WTC11 (cell line): ENCODE results near the gene HTATIP2.

Experiments
- ATF1 ChIP-seq: sonication (generic); formaldehyde crosslinking; IDR thresholded peaks from 2 replicates; pipeline ENCODE4 v1.8.1; 2023; ENCODE audit warnings: mild to moderate bottlenecking, moderate library complexity, missing genetic modification reagents
- CREM ChIP-seq: sonication (generic); formaldehyde crosslinking; IDR thresholded peaks from 2 replicates; pipeline ENCODE4 v1.8.1; 2022; ENCODE audit warnings: mild to moderate bottlenecking, missing genetic modification reagents, moderate library complexity
- EMX1 ChIP-seq: fragments of 250-450 bp; sonication (Bioruptor Pico); IDR thresholded peaks from 2 replicates; pipeline ENCODE4 v1.8.0; 2021; ENCODE audit warnings: mild to moderate bottlenecking
- JUN ChIP-seq: sonication (generic); formaldehyde crosslinking; IDR thresholded peaks from 2 replicates; pipeline ENCODE4 v1.8.0; 2023; ENCODE audit warnings: mild to moderate bottlenecking, missing genetic modification reagents
- NFYB ChIP-seq: sonication (generic); formaldehyde crosslinking; conservative IDR thresholded peaks from 2 replicates; pipeline ENCODE4 v1.8.0; 2022; ENCODE audit warnings: low read depth, missing genetic modification reagents
- NR1H2 ChIP-seq: sonication (generic); formaldehyde crosslinking; IDR thresholded peaks from 2 replicates; pipeline ENCODE4 v1.9.0; 2021; ENCODE audit warnings: mild to moderate bottlenecking, moderate library complexity, missing genetic modification reagents
- SP1 ChIP-seq: sonication (generic); formaldehyde crosslinking; conservative IDR thresholded peaks from 2 replicates; pipeline ENCODE4 v1.8.1; 2022; ENCODE audit warnings: missing genetic modification reagents
- TF ChIP-seq, protein P1 (sequence below): sonication (generic); formaldehyde crosslinking; IDR thresholded peaks from 2 replicates; pipeline ENCODE4 v1.8.1; 2022; ENCODE audit warnings: low read depth, mild to moderate bottlenecking, moderate library complexity, missing genetic modification reagents, borderline replicate concordance
- TF ChIP-seq, protein P2 (sequence below): sonication (generic); formaldehyde crosslinking; IDR thresholded peaks from 2 replicates; pipeline ENCODE4 v1.8.1; 2022; ENCODE audit warnings: missing genetic modification reagents, borderline replicate concordance
- TF ChIP-seq, protein P3 (sequence below): fragments of 200-600 bp; IDR thresholded peaks from 2 replicates; pipeline ENCODE4 v1.8.0; 2022; ENCODE audit warnings: antibody characterized with exemption

DNA sequence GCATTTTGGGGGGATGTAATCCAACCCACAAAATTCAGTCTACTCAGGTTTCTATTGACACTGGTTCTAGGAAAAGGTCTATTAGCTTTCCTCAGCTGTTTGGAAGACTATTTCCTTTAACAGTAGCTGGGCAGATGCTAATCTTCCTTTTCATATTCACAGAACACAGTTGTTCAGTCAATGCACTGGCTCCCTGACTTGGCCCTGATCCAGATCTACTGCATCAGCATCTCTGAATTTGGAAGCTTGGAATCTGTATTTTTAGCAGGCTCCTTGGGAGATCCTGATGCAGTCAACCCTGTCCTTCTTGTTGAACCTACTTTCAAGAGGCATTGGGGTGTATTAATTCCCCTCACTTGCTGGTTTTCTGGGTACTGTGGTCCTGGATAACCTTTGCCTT is 6.3 kb downstream of the HTATIP2 start:
- no peak for TF ChIP-seq JUN (CRISPR knock-in tag)
- TF ChIP-seq ATF1 (CRISPR knock-in tag): no peak
- no peak for TF ChIP-seq NFYB (CRISPR knock-in tag)
- TF ChIP-seq NR1H2 (CRISPR knock-in tag): no peak
- TF ChIP-seq SP1 (CRISPR knock-in tag): no peak
- no peak for TF ChIP-seq CREM (CRISPR knock-in tag)
- TF ChIP-seq, protein P1, sequence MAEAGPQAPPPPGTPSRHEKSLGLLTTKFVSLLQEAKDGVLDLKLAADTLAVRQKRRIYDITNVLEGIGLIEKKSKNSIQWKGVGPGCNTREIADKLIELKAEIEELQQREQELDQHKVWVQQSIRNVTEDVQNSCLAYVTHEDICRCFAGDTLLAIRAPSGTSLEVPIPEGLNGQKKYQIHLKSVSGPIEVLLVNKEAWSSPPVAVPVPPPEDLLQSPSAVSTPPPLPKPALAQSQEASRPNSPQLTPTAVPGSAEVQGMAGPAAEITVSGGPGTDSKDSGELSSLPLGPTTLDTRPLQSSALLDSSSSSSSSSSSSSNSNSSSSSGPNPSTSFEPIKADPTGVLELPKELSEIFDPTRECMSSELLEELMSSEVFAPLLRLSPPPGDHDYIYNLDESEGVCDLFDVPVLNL (CRISPR knock-in tag): no peak
- TF ChIP-seq, protein P2, sequence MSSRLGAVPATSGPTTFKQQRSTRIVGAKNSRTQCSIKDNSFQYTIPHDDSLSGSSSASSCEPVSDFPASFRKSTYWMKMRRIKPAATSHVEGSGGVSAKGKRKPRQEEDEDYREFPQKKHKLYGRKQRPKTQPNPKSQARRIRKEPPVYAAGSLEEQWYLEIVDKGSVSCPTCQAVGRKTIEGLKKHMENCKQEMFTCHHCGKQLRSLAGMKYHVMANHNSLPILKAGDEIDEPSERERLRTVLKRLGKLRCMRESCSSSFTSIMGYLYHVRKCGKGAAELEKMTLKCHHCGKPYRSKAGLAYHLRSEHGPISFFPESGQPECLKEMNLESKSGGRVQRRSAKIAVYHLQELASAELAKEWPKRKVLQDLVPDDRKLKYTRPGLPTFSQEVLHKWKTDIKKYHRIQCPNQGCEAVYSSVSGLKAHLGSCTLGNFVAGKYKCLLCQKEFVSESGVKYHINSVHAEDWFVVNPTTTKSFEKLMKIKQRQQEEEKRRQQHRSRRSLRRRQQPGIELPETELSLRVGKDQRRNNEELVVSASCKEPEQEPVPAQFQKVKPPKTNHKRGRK (CRISPR knock-in tag): no peak
- TF ChIP-seq, protein P3, sequence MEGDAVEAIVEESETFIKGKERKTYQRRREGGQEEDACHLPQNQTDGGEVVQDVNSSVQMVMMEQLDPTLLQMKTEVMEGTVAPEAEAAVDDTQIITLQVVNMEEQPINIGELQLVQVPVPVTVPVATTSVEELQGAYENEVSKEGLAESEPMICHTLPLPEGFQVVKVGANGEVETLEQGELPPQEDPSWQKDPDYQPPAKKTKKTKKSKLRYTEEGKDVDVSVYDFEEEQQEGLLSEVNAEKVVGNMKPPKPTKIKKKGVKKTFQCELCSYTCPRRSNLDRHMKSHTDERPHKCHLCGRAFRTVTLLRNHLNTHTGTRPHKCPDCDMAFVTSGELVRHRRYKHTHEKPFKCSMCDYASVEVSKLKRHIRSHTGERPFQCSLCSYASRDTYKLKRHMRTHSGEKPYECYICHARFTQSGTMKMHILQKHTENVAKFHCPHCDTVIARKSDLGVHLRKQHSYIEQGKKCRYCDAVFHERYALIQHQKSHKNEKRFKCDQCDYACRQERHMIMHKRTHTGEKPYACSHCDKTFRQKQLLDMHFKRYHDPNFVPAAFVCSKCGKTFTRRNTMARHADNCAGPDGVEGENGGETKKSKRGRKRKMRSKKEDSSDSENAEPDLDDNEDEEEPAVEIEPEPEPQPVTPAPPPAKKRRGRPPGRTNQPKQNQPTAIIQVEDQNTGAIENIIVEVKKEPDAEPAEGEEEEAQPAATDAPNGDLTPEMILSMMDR: no peak
- no peak for TF ChIP-seq EMX1
